ENCODE results near the gene ADSS1.

DNA sequence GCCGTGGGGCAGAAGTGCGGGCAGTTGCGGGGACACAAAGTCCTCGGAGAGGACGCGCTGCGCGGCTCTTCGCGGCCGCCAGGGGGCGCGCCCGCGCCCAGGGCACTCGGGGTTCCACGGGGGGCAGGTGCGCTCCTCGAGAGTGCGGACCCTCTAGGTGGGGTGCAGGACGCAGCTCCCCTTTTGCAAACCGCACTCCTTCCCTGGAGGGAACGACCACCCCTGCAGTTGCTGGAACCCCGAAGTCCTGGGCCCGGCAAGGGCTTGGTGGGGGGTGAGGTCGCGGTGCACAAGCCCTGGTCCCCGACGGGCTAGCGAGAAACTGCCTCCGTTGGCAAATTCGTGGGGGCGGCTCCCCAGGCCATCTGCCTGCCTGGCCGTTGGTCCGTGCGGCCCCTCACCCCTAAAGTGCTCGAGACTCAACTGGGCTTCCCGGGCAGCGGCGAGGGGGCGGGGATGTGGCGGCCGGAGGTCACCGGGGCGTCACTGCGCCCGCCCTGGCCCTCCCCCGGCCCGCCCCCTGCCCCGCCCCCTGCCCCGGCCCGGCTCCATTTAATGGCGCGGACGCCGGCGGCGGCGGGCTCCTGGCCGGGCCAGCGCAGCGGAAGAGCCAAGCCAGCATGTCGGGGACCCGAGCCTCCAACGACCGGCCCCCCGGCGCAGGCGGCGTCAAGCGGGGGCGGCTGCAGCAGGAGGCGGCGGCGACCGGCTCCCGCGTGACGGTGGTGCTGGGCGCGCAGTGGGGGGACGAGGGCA lies at the start of gene ADSS1:
- TF ChIP-seq POLR2A (IDR thresholded peaks at IDR 0.05) (peak; percentile 56), POLR2AphosphoS5 (IDR thresholded peaks at IDR 0.05) (no peak)
- TF ChIP-seq, protein P1, sequence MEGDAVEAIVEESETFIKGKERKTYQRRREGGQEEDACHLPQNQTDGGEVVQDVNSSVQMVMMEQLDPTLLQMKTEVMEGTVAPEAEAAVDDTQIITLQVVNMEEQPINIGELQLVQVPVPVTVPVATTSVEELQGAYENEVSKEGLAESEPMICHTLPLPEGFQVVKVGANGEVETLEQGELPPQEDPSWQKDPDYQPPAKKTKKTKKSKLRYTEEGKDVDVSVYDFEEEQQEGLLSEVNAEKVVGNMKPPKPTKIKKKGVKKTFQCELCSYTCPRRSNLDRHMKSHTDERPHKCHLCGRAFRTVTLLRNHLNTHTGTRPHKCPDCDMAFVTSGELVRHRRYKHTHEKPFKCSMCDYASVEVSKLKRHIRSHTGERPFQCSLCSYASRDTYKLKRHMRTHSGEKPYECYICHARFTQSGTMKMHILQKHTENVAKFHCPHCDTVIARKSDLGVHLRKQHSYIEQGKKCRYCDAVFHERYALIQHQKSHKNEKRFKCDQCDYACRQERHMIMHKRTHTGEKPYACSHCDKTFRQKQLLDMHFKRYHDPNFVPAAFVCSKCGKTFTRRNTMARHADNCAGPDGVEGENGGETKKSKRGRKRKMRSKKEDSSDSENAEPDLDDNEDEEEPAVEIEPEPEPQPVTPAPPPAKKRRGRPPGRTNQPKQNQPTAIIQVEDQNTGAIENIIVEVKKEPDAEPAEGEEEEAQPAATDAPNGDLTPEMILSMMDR (IDR thresholded peaks at IDR 0.05), result peak; percentile 79 to 95 (median 84)
